Heart right ventricle (tissue), 16 donors: ENCODE results near the gene ADGRG6. TPM values are rescaled to one million over a fixed set of nuclear protein-coding genes. Genes with fewer than 3 reads are reported as not detected.
"Not testable (repeated sequence)": the region's sequence is repeated elsewhere in the genome, so short reads cannot be mapped to it uniquely, and the experiment has no call there.

Experiments
- ATAC-seq, 8 donors: fragments of 200-7000 bp; cut with Tn5 transposase; one replicate each; pipeline ENCODE4 v1.9.1; 2020; ENCODE audit warnings: mild to moderate bottlenecking in 8 of 8, moderate library complexity in 8 of 8, moderate number of reproducible peaks in 1 of 8
- DNase-seq, 2 donors: peaks; one replicate each; pipeline ENCODE4 v3.0.0-alpha.2; 2020
- H3K27ac ChIP-seq, 10 donors: fragments of 200-600 bp; sonication (generic) in 2 of 10; one replicate each; pipeline versions ENCODE4 v1.5.0 to v1.8.0; 2020 to 2022; ENCODE audit warnings: mild to moderate bottlenecking in 3 of 10
- H3K27me3 ChIP-seq, 7 donors: fragments of 200-600 bp; one replicate each; pipeline ENCODE4 v1.8.0; 2021 to 2022; ENCODE audit warnings: mild to moderate bottlenecking in 2 of 7
- H3K36me3 ChIP-seq, 9 donors: fragments of 200-600 bp; sonication (generic) in 1 of 9; one replicate each; pipeline versions ENCODE4 v1.5.0 to v1.8.0; 2020 to 2022; ENCODE audit warnings: mild to moderate bottlenecking in 2 of 9
- H3K4me1 ChIP-seq, 9 donors: fragments of 200-600 bp; sonication (generic) in 1 of 9; one replicate each; pipeline versions ENCODE4 v1.5.0 to v1.8.0; 2020 to 2022; ENCODE audit warnings: mild to moderate bottlenecking in 4 of 9
- H3K4me3 ChIP-seq, 10 donors: fragments of 200-600 bp; sonication (generic) in 2 of 10; one replicate each; pipeline versions ENCODE4 v1.5.0 to v1.8.0; 2020 to 2022; ENCODE audit warnings: mild to moderate bottlenecking in 7 of 10, moderate library complexity in 2 of 10
- H3K9me3 ChIP-seq, 11 donors: fragments of 200-600 bp in 10 of 11; sonication (generic) in 2 of 11; one replicate each; pipeline versions ENCODE4 v1.5.0 to v1.8.0; 2013 to 2022; ENCODE audit warnings: mild to moderate bottlenecking in 2 of 11, control low read depth in 1 of 11, moderate library complexity in 1 of 11
- WGBS, 2 donors: extraction: QIAGEN DNeasy Blood & Tissue Kit; methylation state at CpG; one replicate each; pipeline ENCODE4 v1.1.7; 2013; ENCODE audit warnings: inconsistent platforms in 1 of 2; 5-methylcytosine and 5-hydroxymethylcytosine counted together
- intact Hi-C, 10 donors: fragments of 100-400 bp; cut with DNase I; formaldehyde crosslinking; loops; one replicate each; pipeline versions ENCODE4 v1.11.1 to v1.14.2; 2022
- polyA plus RNA-seq, 2 donors: library from polyadenylated mRNA; stranded (reverse); fragments of 200-250 nt; gene quantifications; one replicate each; pipeline ENCODE4 v1.2.3, GENCODE V29; 2013
- total RNA-seq, 10 donors: library from RNA; stranded (reverse); fragmentation: NEBNext Ultra II Directional in 3 of 10; extraction: Animal tissue kit (Norgen Biotek cat#: 25700) in 3 of 10; gene quantifications; one replicate each; pipeline versions ENCODE4 v1.2.1 to v1.2.4, GENCODE V29; 2021 to 2023
- TF ChIP-seq, protein P1 (sequence below), 9 donors: fragments of 200-600 bp; sonication (generic) in 2 of 9; IDR thresholded peaks; one replicate each; pipeline versions ENCODE4 v1.5.0 to v1.8.0; 2021 to 2022; ENCODE audit warnings: antibody characterized with exemption in 9 of 9, mild to moderate bottlenecking in 5 of 9, moderate library complexity in 1 of 9
- donor health status: Arrhythmogenic right ventricular cardiomyopathy.
- donor health status: ischemic (EF 13 %, LVEDD 7.1; RV severe dilation, severe dysfunction).
- donor health status: healthy with polysubstance abuse.
- donor health status: DM: no; HTN: yes; CAD: no.
- donor health status: DM: no; HTN: no; CAD: no.
- donor health status: ischemic (EF 25% LVEDD 6.9; RV normal size, moderate dysfunction).
- donor health status: ischemic (EF 25% LVEDD 5.7; RV mildly dilated, moderate dysfunction).
- donor health status: healthy.
- donor health status: DM: yes; HTN: yes; CAD: no.
- donor health status: Ischemic cardiomyopathy.
- donor health status: ischemic (EF 35%, LVEDD 5.7; RV mildly dilated, moderate dysfunction).
- donor health status: nonischemic (EF 11% LVEDD 7.7; RV severe dilation, severe dysfunction).
- donor health status: DM: yes; HTN: yes; CAD: no.
- donor health status: PGD.
- donor health status: ischemic (EF 29% LVEDD 5.4; RV normal size, mild dysfunction).
- donor health status: nonischemic (EF 23%, LVEDD 6.1; RV moderate dilation, normal function).

Gene ADGRG6
- total and polyA plus RNA-seq, 12 donors = 0.93 to 5.9 (median 3.1) TPM

DNA sequence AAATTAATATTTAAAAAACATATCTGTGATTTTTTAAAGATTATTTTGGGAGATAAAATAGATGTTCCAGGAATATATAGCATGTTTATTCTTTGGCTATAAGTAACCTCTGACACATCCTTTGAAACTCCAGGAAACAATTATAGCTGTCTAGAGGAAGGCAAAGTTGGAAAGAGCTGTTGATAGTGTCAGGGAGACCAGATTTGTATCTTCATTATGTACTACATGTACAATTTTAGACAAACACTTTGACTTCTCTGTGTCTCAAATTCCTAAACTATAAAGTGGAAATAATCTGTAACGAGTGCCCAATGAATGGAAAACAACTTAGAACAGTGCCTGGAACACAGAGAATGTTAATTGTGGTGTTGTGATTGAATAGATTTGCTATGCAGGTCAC lies 25.6 kb upstream of the ADGRG6 start:
- ATAC-seq = no peak
- no peaks in the 10 kb centered on the region for H3K36me3 ChIP-seq

GRCh38 chr6:142279350-142280180 lies 22.2 kb upstream of the ADGRG6 start:
- no peak overlapping the region for H3K4me3 ChIP-seq
- TF ChIP-seq, protein P1, sequence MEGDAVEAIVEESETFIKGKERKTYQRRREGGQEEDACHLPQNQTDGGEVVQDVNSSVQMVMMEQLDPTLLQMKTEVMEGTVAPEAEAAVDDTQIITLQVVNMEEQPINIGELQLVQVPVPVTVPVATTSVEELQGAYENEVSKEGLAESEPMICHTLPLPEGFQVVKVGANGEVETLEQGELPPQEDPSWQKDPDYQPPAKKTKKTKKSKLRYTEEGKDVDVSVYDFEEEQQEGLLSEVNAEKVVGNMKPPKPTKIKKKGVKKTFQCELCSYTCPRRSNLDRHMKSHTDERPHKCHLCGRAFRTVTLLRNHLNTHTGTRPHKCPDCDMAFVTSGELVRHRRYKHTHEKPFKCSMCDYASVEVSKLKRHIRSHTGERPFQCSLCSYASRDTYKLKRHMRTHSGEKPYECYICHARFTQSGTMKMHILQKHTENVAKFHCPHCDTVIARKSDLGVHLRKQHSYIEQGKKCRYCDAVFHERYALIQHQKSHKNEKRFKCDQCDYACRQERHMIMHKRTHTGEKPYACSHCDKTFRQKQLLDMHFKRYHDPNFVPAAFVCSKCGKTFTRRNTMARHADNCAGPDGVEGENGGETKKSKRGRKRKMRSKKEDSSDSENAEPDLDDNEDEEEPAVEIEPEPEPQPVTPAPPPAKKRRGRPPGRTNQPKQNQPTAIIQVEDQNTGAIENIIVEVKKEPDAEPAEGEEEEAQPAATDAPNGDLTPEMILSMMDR (IDR thresholded peaks at IDR 0.05) = no peak
- intact Hi-C loops = no loop called here
- WGBS, 2 donors = 76% methylated on average over 5 of the region's 5 CpGs
- ATAC-seq = no peak
- no peak for DNase-seq
- peaks cover 0 to under 1% (median 0%) of the 10 kb centered on the region in 7 donors for H3K27me3 ChIP-seq
- no peak overlapping the region for H3K27ac ChIP-seq
- H3K36me3 ChIP-seq = no peaks in the 10 kb centered on the region
- no peaks in the 10 kb centered on the region for H3K4me1 ChIP-seq
- H3K9me3 ChIP-seq = peaks cover 0 to 15% (median 0%) of the 10 kb centered on the region in 11 donors

More for the DNA sequence above, 25.6 kb upstream of the ADGRG6 start:
- H3K27ac ChIP-seq = no peak overlapping the region
- H3K4me1 ChIP-seq = no peaks in the 10 kb centered on the region
- TF ChIP-seq, protein P1 (IDR thresholded peaks at IDR 0.05) = no peak
- H3K27me3 ChIP-seq = peaks cover 0 to 10% (median 0%) of the 10 kb centered on the region in 7 donors
- intact Hi-C loops = no loop called here
- H3K9me3 ChIP-seq = peaks cover 0 to 12% (median 0%) of the 10 kb centered on the region in 11 donors
- H3K4me3 ChIP-seq = no peak overlapping the region
- WGBS, 2 donors = 55 to 59% methylated on average over 1 of the region's 1 CpG
- no peak for DNase-seq

- no peaks in the 10 kb centered on the region for H3K27me3 ChIP-seq
Measured at GRCh38 chr6:142280265-142280664, 21.5 kb upstream of the ADGRG6 start.

DNA sequence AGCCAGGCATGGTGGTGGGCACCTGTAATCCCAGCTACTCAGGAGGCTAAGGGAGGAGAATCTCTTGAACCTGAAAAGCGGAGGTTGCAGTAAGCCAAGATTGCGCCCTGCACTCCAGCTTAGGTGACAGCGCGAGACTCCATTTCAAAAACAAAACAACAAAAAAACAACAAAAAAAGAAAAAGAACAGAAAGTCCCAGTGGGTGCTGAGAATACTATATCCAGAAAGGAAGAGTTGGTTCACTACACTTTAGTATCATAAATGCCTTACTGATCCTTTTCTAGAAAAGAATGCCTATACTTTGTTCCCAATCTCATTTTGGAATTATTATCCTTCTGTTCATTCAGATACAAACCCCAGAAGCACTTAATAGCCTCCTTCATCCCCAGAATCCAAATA lies 20.9 kb upstream of the ADGRG6 start:
- 97 to 99% methylated on average over 4 of the region's 4 CpGs for WGBS, 2 donors
- H3K9me3 ChIP-seq = peaks cover 0 to 17% (median 0%) of the 10 kb centered on the region in 11 donors

More at GRCh38 chr6:142280265-142280664, 21.5 kb upstream of the ADGRG6 start:
- 89 to 94% methylated on average over 1 of the region's 1 CpG for WGBS, 2 donors
- peaks cover 0 to 17% (median 0%) of the 10 kb centered on the region in 11 donors for H3K9me3 ChIP-seq
- DNase-seq (no peak), ATAC-seq (no peak)
- intact Hi-C loops = no loop called here
- no peaks in the 10 kb centered on the region for H3K36me3 ChIP-seq
- H3K4me1 ChIP-seq = no peaks in the 10 kb centered on the region
- TF ChIP-seq, protein P1 (IDR thresholded peaks at IDR 0.05) = no peak
- H3K27ac ChIP-seq = no peak overlapping the region
- no peak overlapping the region for H3K4me3 ChIP-seq

GRCh38 chr6:142283138-142283537 lies 18.7 kb upstream of the ADGRG6 start:
- 98 to 99% methylated on average over 2 of the region's 4 CpGs for WGBS, 2 donors
- H3K4me1 ChIP-seq, H3K4me3 ChIP-seq, ATAC-seq, intact Hi-C loops, H3K27me3 ChIP-seq, H3K27ac ChIP-seq, DNase-seq, H3K36me3 ChIP-seq: not testable (repeated sequence)
- peaks cover 0 to 17% (median 0%) of the 10 kb centered on the region in 11 donors for H3K9me3 ChIP-seq

More for the DNA sequence above, 20.9 kb upstream of the ADGRG6 start:
- Histone ChIP-seq H3K36me3 (no peaks in the 10 kb centered on the region), H3K27ac (no peak overlapping the region), H3K27me3 (no peaks in the 10 kb centered on the region), H3K4me1 (no peaks in the 10 kb centered on the region), H3K4me3 (no peak overlapping the region)
- TF ChIP-seq, protein P1 (IDR thresholded peaks at IDR 0.05) = no peak
- ATAC-seq = no peak
- no peak for DNase-seq
- intact Hi-C loops = no loop called here
